Stromal cell of bone marrow (primary cell): Measurements from ENCODE around the gene TXNRD2.
A peak's percentile ranks its signal among the peaks of the same experiment; 100 is the strongest.
"Not testable (repeated sequence)": the region's sequence is repeated elsewhere in the genome, so short reads cannot be mapped to it uniquely, and the experiment has no call there.

Experiments used
- DNase-seq: peaks from one replicate; pipeline ENCODE4 v3.0.0-alpha.2; 2012; ENCODE audit warnings: low read depth

The TXNRD2 gene

GRCh38 chr22:19948057-19948760 lies 6.6 kb upstream of the TXNRD2 start:
- DNase-seq, result no peak

GRCh38 chr22:19943082-19944026 lies 1.7 kb upstream of the TXNRD2 start:
- DNase-seq, result peak; percentile 77

- DNase-seq, result peak; percentile 69
These were observed 801 bp upstream of the TXNRD2 start for GRCh38 chr22:19942157-19943081.

- no peak for DNase-seq
These were observed 868 bp downstream of the TXNRD2 start for GRCh38 chr22:19940536-19941364.

- no peak for DNase-seq
These were observed 3.8 kb downstream of the TXNRD2 start for GRCh38 chr22:19937616-19938473.

- DNase-seq, result no peak
These were observed 5.1 kb downstream of the TXNRD2 start for GRCh38 chr22:19936513-19936912.

GRCh38 chr22:19935123-19935718 lies 6.4 kb downstream of the TXNRD2 start:
- not testable (repeated sequence) for DNase-seq

GRCh38 chr22:19933341-19934241 lies 8.0 kb downstream of the TXNRD2 start:
- DNase-seq, result no peak

- no peak for DNase-seq
These were observed 9.0 kb downstream of the TXNRD2 start for GRCh38 chr22:19932367-19933206.

- DNase-seq, result no peak
These were observed 10.1 kb downstream of the TXNRD2 start for GRCh38 chr22:19931514-19931913.

- no peak for DNase-seq
These were observed 10.8 kb downstream of the TXNRD2 start for GRCh38 chr22:19930551-19931486.

- DNase-seq, result no peak
These were observed 11.8 kb downstream of the TXNRD2 start for GRCh38 chr22:19929586-19930550.

GRCh38 chr22:19928207-19928606 lies 13.4 kb downstream of the TXNRD2 start:
- no peak for DNase-seq

- no peak for DNase-seq
These were observed 13.9 kb downstream of the TXNRD2 start for GRCh38 chr22:19927696-19928095.

- DNase-seq, result not testable (repeated sequence)
These were observed 15.6 kb downstream of the TXNRD2 start for GRCh38 chr22:19926028-19926427.
